Immature natural killer cell (primary cell): ENCODE results near the gene DEDD2. TPM values are rescaled to one million over a fixed set of nuclear protein-coding genes. Genes with fewer than 3 reads are reported as not detected.

Experiments used
- polyA plus RNA-seq, 3 donors: library from polyadenylated mRNA; unstranded; fragments of 300-500 nt; fragmentation: Illumina TruSeq; gene quantifications; one replicate each; pipeline ENCODE4 v1.2.3, GENCODE V29; 2021

Gene DEDD2
- polyA plus RNA-seq, 3 donors from 2014 or later: 154 to 261 (median 173) TPM

Other genes starting within 250 kb of the DEDD2 start
- gene ATP1A3, start 223.4 kb downstream of the DEDD2 start, polyA plus RNA-seq: 1 to 10 TPM in 2 of 3 donors, under 1 TPM in 1; 0.29 to 5.9 (median 1.8) TPM
- not detected for gene GRIK5, start 147.5 kb downstream of the DEDD2 start, polyA plus RNA-seq
- gene ZNF574, start 141.5 kb downstream of the DEDD2 start, polyA plus RNA-seq: 10 to 100 TPM; 12.4 to 29.6 (median 20.3) TPM
- gene POU2F2, start 85.2 kb downstream of the DEDD2 start, polyA plus RNA-seq: 10 to 100 TPM in 1 of 3 donors, 1 to 10 TPM in 2; 2.0 to 10.3 (median 2.1) TPM
- gene ZNF526, start 2.6 kb upstream of the DEDD2 start, polyA plus RNA-seq: 1 to 10 TPM; 2.9 to 9.1 (median 5.2) TPM
- gene GSK3A, start 24.9 kb upstream of the DEDD2 start, polyA plus RNA-seq: 10 to 100 TPM; 14.2 to 28.3 (median 22.3) TPM
- 1 to 10 TPM in 2 of 3 donors, under 1 TPM in 1; 0.24 to 3.4 (median 2.3) TPM for gene ERF, start 37.5 kb upstream of the DEDD2 start, polyA plus RNA-seq
- 1 to 10 TPM in 1 of 3 donors, under 1 TPM in 1, not detected in 1; 0.52 to 2.9 TPM for gene CIC, start 51.6 kb upstream of the DEDD2 start, polyA plus RNA-seq
- gene PRR19, start 84.5 kb upstream of the DEDD2 start, polyA plus RNA-seq: under 1 TPM in 1 of 3 donors, not detected in 2; 0.16 TPM
- gene PAFAH1B3, start 84.9 kb upstream of the DEDD2 start, polyA plus RNA-seq: 10 to 100 TPM; 17.4 to 27.3 (median 26.0) TPM
- not detected for gene TMEM145, start 95.6 kb upstream of the DEDD2 start, polyA plus RNA-seq
- under 1 TPM in 2 of 3 donors, not detected in 1; 0.12 to 0.56 TPM for gene MEGF8, start 108.0 kb upstream of the DEDD2 start, polyA plus RNA-seq
- 1 to 10 TPM in 2 of 3 donors, not detected in 1; 3.3 to 7.1 TPM for gene CNFN, start 172.6 kb upstream of the DEDD2 start, polyA plus RNA-seq
- 1 to 10 TPM; 1.9 to 3.9 (median 2.3) TPM for gene LIPE, start 209.7 kb upstream of the DEDD2 start, polyA plus RNA-seq
- gene CXCL17, start 225.3 kb upstream of the DEDD2 start, polyA plus RNA-seq: not detected